Endothelial cell of umbilical vein (primary cell): ENCODE results near the gene PFDN1. TPM values are rescaled to one million over a fixed set of nuclear protein-coding genes. Genes with fewer than 3 reads are reported as not detected.

ENCODE experiments used
- BruUV-seq: library from RNA; stranded (reverse); fragments of 400-500 nt; replicated peaks from 2 replicates; lab custom pipeline; 2021; lab: Mats Ljungman, UMichigan
- CTCF ChIA-PET: fragments of 300-600, 350-600 bp; sonication (Branson Sonifier 250); formaldehyde crosslinking; loops from one replicate; lab custom pipeline; 2021; ENCODE audit warnings: antibody characterized with exemption, inconsistent platforms; lab: Charles Lee
- POLR2A ChIA-PET: fragments of 300-600, 350-600 bp; sonication (Branson Sonifier 250); formaldehyde crosslinking; loops from one replicate; lab custom pipeline; 2021; ENCODE audit warnings: antibody characterized with exemption, inconsistent platforms; lab: Charles Lee
- DNase-seq: peaks from one replicate; pipeline ENCODE4 v3.0.0-alpha.2; 2011; ENCODE audit warnings: low read depth, low spot score
- FAIRE-seq: peaks from 2 replicates; lab custom pipeline; 2011; peaks lifted over from hg19 to GRCh38; lab: Jason Lieb, UNC
- H2AFZ ChIP-seq: 2 replicates; pipeline ENCODE4 v1.6.0; 2012; ENCODE audit warnings: low read depth, low read length, control low read depth, inconsistent platforms
- H3K27ac ChIP-seq: 2 replicates; pipeline ENCODE4 v1.5.1; 2011; ENCODE audit warnings: low read depth, mild to moderate bottlenecking, control low read depth, low read length, moderate library complexity; ENCODE audit not compliant: insufficient read depth
- H3K27me3 ChIP-seq, 2 experiments: 2 replicates each; pipeline versions ENCODE4 v1.6.0 to v1.6.1; 2011; ENCODE audit warnings: low read length in 2 of 2, mixed read lengths in 1 of 2; ENCODE audit not compliant: control insufficient read depth in 2 of 2, insufficient read depth in 2 of 2
- H3K36me3 ChIP-seq, 2 experiments: 2 replicates in 1 of 2; 3 replicates in 1 of 2; pipeline ENCODE4 v1.5.1; 2011; ENCODE audit warnings: low read length in 2 of 2, mild to moderate bottlenecking in 1 of 2, moderate library complexity in 1 of 2; ENCODE audit not compliant: control insufficient read depth in 2 of 2, insufficient read depth in 2 of 2; ENCODE audit errors: extremely low read depth in 1 of 2
- H3K4me1 ChIP-seq: 3 replicates; pipeline ENCODE4 v1.5.1; 2011; ENCODE audit warnings: mild to moderate bottlenecking, low read length; ENCODE audit not compliant: control insufficient read depth, insufficient read depth; ENCODE audit errors: extremely low read depth
- H3K4me2 ChIP-seq: 2 replicates; pipeline ENCODE4 v1.6.1; 2011; ENCODE audit warnings: low read length, control low read depth, mixed read lengths; ENCODE audit not compliant: insufficient read depth
- H3K4me3 ChIP-seq, 3 experiments: fragments of 200-600 bp in 1 of 3; sonication (generic), shearing (Covaris generic) in 1 of 3; replicated peaks in 1 of 3; 2 replicates each; pipeline ENCODE4 v1.5.1; 2011 to 2016; ENCODE audit warnings: control low read depth in 3 of 3, low read length in 3 of 3, mild to moderate bottlenecking in 2 of 3, inconsistent platforms in 1 of 3, low read depth in 1 of 3, moderate library complexity in 1 of 3; ENCODE audit not compliant: insufficient read depth in 1 of 3
- H3K79me2 ChIP-seq: 2 replicates; pipeline ENCODE4 v1.6.0; 2012; ENCODE audit warnings: low read length, inconsistent platforms; ENCODE audit not compliant: control insufficient read depth, insufficient read depth
- H3K9ac ChIP-seq: replicated peaks from 2 replicates; pipeline ENCODE3; 2011; ENCODE audit warnings: low read length, control low read depth; ENCODE audit not compliant: insufficient read depth; ENCODE audit errors: extremely low read depth
- H3K9me1 ChIP-seq: replicated peaks from 3 replicates; pipeline ENCODE4 v1.6.0; 2011; ENCODE audit warnings: mild to moderate bottlenecking, low read length; ENCODE audit not compliant: control insufficient read depth, insufficient read depth; ENCODE audit errors: extremely low read depth
- H3K9me3 ChIP-seq: replicated peaks from 2 replicates; pipeline ENCODE4 v1.5.1; 2012; ENCODE audit warnings: low read length, inconsistent platforms; ENCODE audit not compliant: control insufficient read depth, insufficient read depth
- H4K20me1 ChIP-seq: replicated peaks from 2 replicates; pipeline ENCODE3; 2011; ENCODE audit warnings: mild to moderate bottlenecking, low read length; ENCODE audit not compliant: control insufficient read depth, insufficient read depth; ENCODE audit errors: extremely low read depth
- CTCF ChIP-seq, 2 donors: IDR thresholded peaks; 1 replicate in 1 of 2; 2 replicates in 1 of 2; pipeline ENCODE4 v1.5.1; 2011; ENCODE audit warnings: low read length in 2 of 2, mild to moderate bottlenecking in 2 of 2, moderate library complexity in 2 of 2, control low read depth in 1 of 2, inconsistent platforms in 1 of 2, low read depth in 1 of 2; ENCODE audit not compliant: insufficient read depth in 1 of 2; ENCODE audit errors: extremely low read depth in 1 of 2
- EZH2 ChIP-seq: IDR thresholded peaks from 2 replicates; pipeline ENCODE4 v1.6.1; 2012; ENCODE audit warnings: borderline replicate concordance, low read depth, mild to moderate bottlenecking, moderate library complexity, low read length, inconsistent platforms; ENCODE audit not compliant: severe bottlenecking
- FOS ChIP-seq: IDR thresholded peaks from 2 replicates; pipeline ENCODE4 v1.6.1; 2011; ENCODE audit warnings: mild to moderate bottlenecking, low read length, moderate library complexity, borderline replicate concordance; ENCODE audit not compliant: insufficient read depth
- GATA2 ChIP-seq: IDR thresholded peaks from 2 replicates; pipeline ENCODE4 v1.7.0; 2011; ENCODE audit warnings: low read depth, mild to moderate bottlenecking, moderate library complexity, mixed read lengths, low read length; ENCODE audit not compliant: insufficient read length, insufficient read depth
- JUN ChIP-seq: IDR thresholded peaks from 2 replicates; pipeline ENCODE4 v1.6.1; 2011; ENCODE audit warnings: borderline replicate concordance, low read depth; ENCODE audit not compliant: insufficient read length, insufficient read depth
- MAX ChIP-seq: IDR thresholded peaks from 2 replicates; pipeline ENCODE4 v1.6.1; 2011; ENCODE audit not compliant: insufficient read depth, insufficient read length
- MYC ChIP-seq: IDR thresholded peaks from one replicate; pipeline ENCODE4 v1.6.1; 2011; ENCODE audit warnings: mild to moderate bottlenecking, low read depth, low read length
- POLR2A ChIP-seq: IDR thresholded peaks from 2 replicates; pipeline ENCODE4 v1.6.1; 2012; ENCODE audit warnings: low read depth, mild to moderate bottlenecking, control low read depth, low read length
- POLR2AphosphoS5 ChIP-seq: IDR thresholded peaks from 2 replicates; pipeline ENCODE4 v1.6.1; 2012; ENCODE audit warnings: low read depth, mild to moderate bottlenecking, control low read depth, low read length, moderate library complexity; ENCODE audit not compliant: insufficient read depth
- dilution Hi-C: fragments of 300-500 bp; cut with MboI; formaldehyde crosslinking; loops from one replicate; pipeline ENCODE4 v1.15.0; 2019; ENCODE audit warnings: low sequenced_read_pairs; ENCODE audit not compliant: extremely low pct_ligation_motif_present
- intact Hi-C: fragments of 100-400 bp; cut with micrococcal nuclease; formaldehyde crosslinking; loops from one replicate; pipeline ENCODE4 v1.10.0; 2022
- polyA plus RNA-seq, 4 experiments: library from polyadenylated mRNA; depleted of rRNA in 3 of 4; stranded (reverse) in 3 of 4; unstranded in 1 of 4; fragments of >200 nt; gene quantifications; 2 replicates each; pipeline versions ENCODE4 v1.2.1 to v1.2.3, GENCODE V29; 2011 to 2012; ENCODE audit warnings: missing spikeins in 1 of 4
- total RNA-seq: library from RNA; stranded (reverse); gene quantifications from 2 replicates; pipeline ENCODE4 v1.2.3, GENCODE V29; 2021

Gene PFDN1
- total and polyA plus RNA-seq, 2 donors (not counting 3 experiments of a cell fraction or from before 2014, with no cell fraction given) = 107 to 158 TPM

- intact Hi-C loops (no loop called here), dilution Hi-C loops (no loop called here)
- Histone ChIP-seq H2AFZ (no peak overlapping the region), H3K4me1 (peaks cover 4% of the 10 kb centered on the region), H3K27ac (no peak overlapping the region), H4K20me1 (peaks cover 6% of the 10 kb centered on the region), H3K79me2 (peaks cover 80% of the 10 kb centered on the region), H3K27me3 (no peaks in the 10 kb centered on the region), H3K4me3 (no peak overlapping the region), H3K9ac (no peak overlapping the region), H3K36me3 (no peaks in the 10 kb centered on the region), H3K4me2 (no peak overlapping the region), H3K9me1 (no peaks in the 10 kb centered on the region), H3K9me3 (no peaks in the 10 kb centered on the region)
- no peak for FAIRE-seq
- no peak for DNase-seq
- TF ChIP-seq GATA2 (no peak), EZH2 (no peak), CTCF (IDR thresholded peaks at IDR 0.05; ENCODE audit: extremely low read depth in 1 of 2, insufficient read depth in 1 of 2, low read depth in 1 of 2, low read length in 2 of 2) (no peak)
- ChIA-PET CTCF (interaction anchor here (0.6 to 1.5 kb wide), 4 partner anchors 11 to 138 kb away, joined by 3 to 6 read pairs (median 4); partner anchors contain the start of gene HBEGF), POLR2A (no interaction called here)
- BruUV-seq = no TSS peak
These were observed 16.5 kb downstream of the PFDN1 start for GRCh38 chr5:140286424-140286823.

- DNase-seq (no peak), FAIRE-seq (no peak)
- Histone ChIP-seq H3K36me3 (no peaks in the 10 kb centered on the region), H3K27me3 (no peaks in the 10 kb centered on the region), H3K79me2 (peaks cover 57% of the 10 kb centered on the region), H3K9ac (no peak overlapping the region), H3K4me3 (no peak overlapping the region), H3K9me3 (no peaks in the 10 kb centered on the region), H3K27ac (no peak overlapping the region), H4K20me1 (peaks cover 6% of the 10 kb centered on the region), H2AFZ (no peak overlapping the region), H3K9me1 (no peaks in the 10 kb centered on the region), H3K4me1 (peaks cover 4% of the 10 kb centered on the region), H3K4me2 (no peak overlapping the region)
- ChIA-PET CTCF (no interaction called here), POLR2A (no interaction called here)
- BruUV-seq = no TSS peak
- TF ChIP-seq MYC (no peak), FOS (no peak), GATA2 (no peak), MAX (no peak), POLR2AphosphoS5 (no peak), EZH2 (no peak), CTCF (IDR thresholded peaks at IDR 0.05; ENCODE audit: extremely low read depth in 1 of 2, insufficient read depth in 1 of 2, low read depth in 1 of 2, low read length in 2 of 2) (no peak), JUN (no peak), POLR2A (no peak)
- intact Hi-C loops (loop anchor here (1.0 kb wide), 1 partner anchor 8 kb away; no protein-coding TSS in a partner anchor), dilution Hi-C loops (no loop called here)
These were observed 18.9 kb downstream of the PFDN1 start for GRCh38 chr5:140284013-140284412.
